Suppressor macrophage treated with lipopolysaccharide for 4 hours (primary cell): ENCODE measurements around the gene SLC35F3.
"Not testable (repeated sequence)": the region's sequence is repeated elsewhere in the genome, so short reads cannot be mapped to it uniquely, and the experiment has no call there.

Experiments used
- DNase-seq: peaks from one replicate; pipeline ENCODE4 v3.0.0-alpha.2; 2020

The SLC35F3 gene

GRCh38 chr1:234231061-234231892, 326.8 kb downstream of the SLC35F3 start:
- DNase-seq: no peak

DNA sequence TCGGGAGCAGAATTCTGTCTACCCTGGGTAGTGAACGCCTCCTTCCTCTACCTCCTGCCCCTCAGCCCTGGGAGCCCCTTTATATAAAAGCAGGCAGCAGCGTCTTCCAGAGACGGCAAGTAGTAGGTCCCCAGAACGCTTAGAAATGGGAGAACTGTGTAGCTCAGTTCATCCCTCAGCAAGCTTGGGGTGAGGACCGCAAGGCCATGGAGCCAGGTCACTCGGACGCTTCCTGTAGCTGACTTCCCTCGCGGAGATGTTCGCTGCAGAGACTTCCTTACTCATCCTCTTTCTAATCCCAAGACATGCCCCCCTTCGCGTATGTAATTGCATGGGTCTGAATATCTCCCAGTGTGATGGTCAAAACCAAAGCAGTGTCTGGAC, 327.4 kb downstream of the SLC35F3 start:
- no peak for DNase-seq

GRCh38 chr1:234234199-234234598, 329.7 kb downstream of the SLC35F3 start:
- DNase-seq: no peak

DNA sequence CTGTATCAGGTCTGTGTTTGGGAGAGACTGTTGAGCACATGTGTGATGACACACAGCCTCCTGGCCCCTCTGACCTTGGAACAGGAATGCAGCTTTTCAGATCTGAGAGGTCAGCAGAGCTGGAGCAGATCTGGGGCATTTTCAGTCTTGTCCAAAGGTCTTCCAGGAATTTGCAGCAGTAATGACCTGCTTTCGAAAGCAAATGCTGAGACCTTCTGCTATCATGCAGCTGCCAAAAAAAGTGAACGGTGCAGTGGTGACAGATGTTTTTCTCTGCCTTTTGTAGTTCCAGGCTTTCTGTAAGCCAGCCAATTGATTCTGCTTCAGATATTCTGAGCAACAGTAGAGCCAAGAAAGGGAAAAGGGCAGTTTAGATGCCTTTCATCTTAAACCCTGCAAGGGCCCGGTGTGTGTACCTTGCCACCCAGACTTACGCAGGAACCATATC, 331.0 kb downstream of the SLC35F3 start:
- no peak for DNase-seq

DNA sequence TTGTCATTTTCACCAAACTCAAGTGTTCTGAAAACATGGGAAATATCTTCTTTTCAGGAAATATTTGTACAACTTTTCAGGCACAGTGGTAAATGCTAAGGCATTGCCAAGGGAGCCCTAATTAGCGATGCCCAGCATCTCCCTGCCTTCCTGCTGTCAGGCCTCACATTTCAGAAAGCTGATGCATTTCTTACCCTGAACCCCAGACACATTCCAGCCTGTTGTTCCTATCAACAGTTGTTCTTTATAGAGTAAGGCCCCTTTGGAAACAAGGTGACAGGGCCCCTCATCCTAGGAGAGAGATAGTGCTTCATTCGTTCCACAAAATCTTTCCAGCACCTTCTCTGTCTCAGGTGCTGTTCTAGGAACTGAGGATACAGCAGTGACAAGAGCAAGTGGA, 332.9 kb downstream of the SLC35F3 start:
- no peak for DNase-seq

DNA sequence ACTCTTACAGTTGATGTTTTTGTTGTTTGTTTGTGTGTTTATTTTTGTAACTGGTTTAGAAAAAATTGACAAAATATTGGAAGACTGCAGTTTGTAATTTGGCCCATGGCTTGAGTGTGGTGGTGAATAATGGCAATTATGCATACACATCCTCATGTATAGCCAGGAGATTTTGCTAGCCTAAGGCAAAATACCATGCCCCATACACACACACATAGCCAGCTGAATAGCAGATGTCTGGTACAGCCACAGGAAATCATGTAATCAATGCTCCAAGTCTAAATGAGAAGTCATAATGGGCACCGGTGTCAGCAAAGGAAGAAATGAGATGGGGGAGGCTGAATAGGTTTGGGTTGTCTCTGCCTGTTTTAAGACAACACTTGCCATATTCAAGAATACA, 333.6 kb downstream of the SLC35F3 start:
- DNase-seq: no peak

DNA sequence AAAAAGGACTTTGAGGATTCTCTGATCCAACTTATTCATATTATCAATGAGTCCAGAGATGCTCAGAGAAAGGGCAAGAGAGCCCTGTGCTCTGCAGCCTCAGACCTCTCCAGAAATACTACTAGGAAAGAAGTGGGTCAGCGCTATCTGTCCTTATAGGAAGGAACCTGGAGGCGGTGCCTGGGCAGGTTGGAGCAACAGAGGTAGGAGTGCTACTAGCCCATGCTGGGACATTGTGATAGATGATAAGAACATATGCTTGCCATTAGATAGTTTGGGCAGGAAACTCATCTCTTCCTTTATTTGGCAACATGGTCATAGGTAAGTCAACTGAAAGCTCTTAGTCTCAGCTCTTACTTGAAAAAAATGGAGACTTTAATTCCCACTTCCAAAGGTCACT, 335.0 kb downstream of the SLC35F3 start:
- DNase-seq: no peak

GRCh38 chr1:234239936-234240335, 335.5 kb downstream of the SLC35F3 start:
- no peak for DNase-seq

DNA sequence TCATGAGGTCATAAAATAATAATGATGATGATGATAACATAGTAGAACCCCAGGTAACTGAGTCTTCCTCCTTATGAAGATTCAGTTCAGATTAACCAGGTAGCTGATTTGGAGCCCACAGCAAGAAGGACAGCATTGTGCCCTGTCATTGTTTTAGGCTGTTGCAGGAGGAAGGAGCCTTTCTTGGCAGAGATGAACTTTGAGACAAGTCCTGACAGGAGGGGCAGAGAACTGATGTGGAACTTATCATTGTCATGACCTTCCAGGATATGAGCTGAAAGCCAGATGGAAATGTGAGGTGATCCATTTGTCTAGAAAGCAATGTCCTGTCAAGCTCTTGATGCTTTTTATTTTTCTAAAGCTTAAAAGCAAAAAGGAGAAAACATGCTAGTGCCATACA, 336.2 kb downstream of the SLC35F3 start:
- no peak for DNase-seq

DNA sequence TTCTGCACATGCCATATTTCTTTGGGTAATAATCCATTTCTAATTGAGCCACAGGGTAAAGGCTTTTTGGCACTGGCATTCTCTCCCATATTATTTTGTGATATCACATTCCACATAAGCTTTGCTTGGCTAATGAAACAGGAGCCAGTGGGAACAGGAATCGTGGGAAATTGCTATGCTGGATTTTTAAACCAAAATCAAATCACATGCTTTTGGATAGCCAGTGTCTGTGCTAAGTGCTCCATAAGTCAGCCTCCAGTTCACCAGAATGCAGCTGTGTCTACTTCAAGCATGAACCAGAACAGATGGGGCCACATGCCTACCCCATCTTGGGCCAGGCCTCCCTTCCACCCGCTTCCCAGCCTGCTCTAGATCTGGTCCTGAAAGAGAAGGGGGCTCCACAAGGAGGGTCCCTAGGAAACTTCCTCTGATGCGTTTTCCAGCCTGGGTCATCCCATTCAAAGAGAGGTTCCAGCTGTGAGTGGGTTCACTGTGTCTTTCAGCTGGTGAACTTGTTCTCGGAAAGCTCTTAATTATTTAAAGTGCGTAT, 337.5 kb downstream of the SLC35F3 start:
- no peak for DNase-seq

- peak; percentile 16 for DNase-seq
Observed at GRCh38 chr1:234243521-234244260, 339.2 kb downstream of the SLC35F3 start.

DNA sequence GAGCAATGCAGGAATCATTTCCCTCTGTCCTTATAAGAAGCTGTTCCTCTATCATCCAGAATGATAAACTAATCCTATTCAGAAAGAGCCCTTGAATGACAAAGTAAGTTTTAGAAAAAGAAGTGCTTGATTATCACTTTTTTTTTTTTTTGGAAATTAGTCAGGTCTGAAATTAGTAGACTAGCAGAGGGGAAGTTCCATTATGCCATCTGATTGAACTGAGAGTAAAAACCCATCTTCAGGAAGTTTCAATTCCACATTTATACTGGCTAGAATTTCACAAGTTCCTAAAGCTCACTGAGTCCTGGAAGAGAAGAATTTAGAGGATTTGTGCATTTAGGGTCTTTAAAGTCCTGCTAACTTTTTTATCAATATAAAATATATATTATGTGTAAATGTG, 340.0 kb downstream of the SLC35F3 start:
- DNase-seq: peak; percentile 82

- DNase-seq: no peak
Observed at GRCh38 chr1:234246638-234247116, 342.2 kb downstream of the SLC35F3 start.

GRCh38 chr1:234247746-234248145, 343.3 kb downstream of the SLC35F3 start:
- not testable (repeated sequence) for DNase-seq

DNA sequence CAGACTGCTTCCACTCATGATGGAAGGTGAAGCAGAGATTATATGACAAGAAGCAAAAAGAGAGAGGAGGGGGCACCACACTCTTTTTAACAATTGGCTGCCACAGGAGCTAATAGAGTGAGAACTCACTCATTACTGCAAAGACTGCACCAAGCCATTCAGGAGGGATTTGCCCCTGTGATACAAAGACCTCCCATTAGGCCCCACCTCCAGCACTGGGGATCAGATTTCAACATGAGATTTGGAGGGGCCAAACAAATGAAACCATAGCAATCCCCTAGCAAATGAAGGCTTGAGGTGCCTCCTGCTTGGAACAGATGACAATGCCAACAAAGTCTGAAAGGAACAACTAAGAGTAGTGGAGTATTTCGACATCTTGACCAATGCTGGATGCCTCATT, 346.3 kb downstream of the SLC35F3 start:
- no peak for DNase-seq

DNA sequence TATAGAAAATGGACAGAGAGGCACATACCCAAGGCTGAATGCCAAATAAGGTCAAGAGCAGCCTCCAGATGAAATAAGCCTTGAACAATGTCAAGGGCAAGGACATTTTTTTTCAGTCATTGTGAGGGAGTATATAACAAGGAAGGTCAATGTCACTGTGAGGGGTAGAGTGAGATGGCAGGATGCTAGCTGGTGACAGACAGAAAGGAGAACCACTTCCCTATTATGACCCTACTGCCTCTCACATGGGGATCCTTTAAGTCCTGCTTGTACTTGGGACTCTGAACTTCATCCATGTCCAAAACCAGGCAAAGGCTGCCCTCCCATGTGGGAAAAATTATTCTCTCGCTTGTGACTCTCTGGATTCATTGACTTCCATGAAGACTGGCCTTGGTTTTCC, 349.3 kb downstream of the SLC35F3 start:
- DNase-seq: peak; percentile 26

DNA sequence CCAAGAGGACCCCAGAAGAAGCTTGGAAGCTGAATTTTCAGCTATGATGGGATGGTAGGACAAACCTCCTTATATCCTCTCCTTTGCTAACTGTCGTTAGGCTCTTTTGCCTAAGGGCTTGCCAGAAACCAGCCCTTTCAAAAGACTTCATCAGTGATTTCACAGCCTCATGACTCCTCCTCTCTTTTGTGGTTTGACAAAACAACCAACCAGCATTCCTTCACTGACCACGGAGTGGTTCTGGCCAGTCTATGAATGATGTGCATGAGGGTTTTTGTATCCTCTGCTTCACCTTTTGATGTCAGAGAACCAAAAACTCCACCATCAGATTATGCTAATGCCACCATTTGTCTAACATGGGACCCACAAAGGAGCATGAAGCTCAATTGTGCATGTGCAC, 351.9 kb downstream of the SLC35F3 start:
- DNase-seq: no peak

- DNase-seq: no peak
Observed at GRCh38 chr1:234258071-234258470, 353.6 kb downstream of the SLC35F3 start.

GRCh38 chr1:234260578-234260977, 356.1 kb downstream of the SLC35F3 start:
- no peak for DNase-seq

DNA sequence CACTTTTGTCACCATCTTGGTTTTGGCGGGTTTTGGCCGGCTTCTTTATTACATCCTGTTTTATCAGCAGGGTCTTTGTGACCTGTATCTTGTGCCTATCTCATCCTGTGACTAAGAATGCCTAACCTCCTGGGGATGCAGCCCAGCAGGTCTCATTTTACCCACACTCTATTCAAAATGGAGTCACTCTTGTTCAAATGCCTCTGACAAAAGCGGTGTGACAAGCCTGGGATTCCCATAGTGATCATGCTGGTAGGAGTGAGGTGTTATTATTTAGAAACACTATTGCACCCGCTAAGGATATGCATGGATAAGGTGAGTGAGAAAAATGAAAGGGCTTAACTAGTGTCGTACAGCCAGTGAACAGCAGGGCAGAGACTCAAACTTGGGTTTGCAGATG, 357.1 kb downstream of the SLC35F3 start:
- no peak for DNase-seq

DNA sequence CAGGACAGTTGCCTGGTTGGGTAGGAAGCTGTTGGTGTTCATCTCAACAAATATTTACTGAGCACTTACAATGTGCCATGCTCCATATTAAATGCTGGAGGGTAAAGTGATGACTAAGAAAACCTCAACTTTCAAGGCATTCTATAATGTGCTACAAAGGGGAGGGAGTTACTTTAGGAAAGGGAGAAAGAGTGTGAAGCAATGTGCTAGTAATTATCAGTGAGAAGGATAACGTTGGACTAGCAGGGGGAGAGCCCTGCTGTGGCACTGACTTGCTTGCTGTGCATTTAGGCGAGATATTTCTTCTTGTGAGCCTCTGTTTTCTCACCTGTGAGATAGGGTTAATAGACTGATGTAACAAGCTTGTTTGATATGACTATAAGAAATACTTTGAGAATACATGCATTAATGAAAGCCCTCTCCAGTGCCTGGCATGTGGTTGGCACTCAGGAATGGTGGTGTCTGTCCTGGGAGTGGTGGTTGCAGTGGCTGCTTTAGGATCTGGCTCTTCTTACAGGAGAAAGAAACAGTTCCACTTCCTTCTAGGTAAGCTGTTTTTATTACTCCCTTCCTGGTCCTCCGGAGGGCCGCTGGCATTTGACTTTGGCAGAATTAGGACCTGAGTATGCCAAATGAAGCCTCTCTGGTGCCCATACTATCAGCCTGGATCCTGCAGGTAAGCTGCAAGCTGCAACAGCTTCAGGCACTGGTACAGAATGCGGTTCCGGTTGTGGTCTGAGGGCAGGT, 357.7 kb downstream of the SLC35F3 start:
- DNase-seq: no peak

GRCh38 chr1:234262754-234263105, 358.3 kb downstream of the SLC35F3 start:
- DNase-seq: no peak

- no peak for DNase-seq
Observed at GRCh38 chr1:234264832-234265231, 360.4 kb downstream of the SLC35F3 start.
